ENCODE data around the gene ITGB2. TPM values are rescaled to one million over a fixed set of nuclear protein-coding genes. Genes with fewer than 3 reads are reported as not detected.

Gene ITGB2
- total RNA-seq (10 to 100 TPM; 19.1 to 46.5 (median 33.7) TPM), polyA plus RNA-seq (11.9 TPM)
- long read RNA-seq, donor 1, transcript ITGB2-201 (16 exons, 2,955 nt) = major isoform, 12 of 31 reads
- long read RNA-seq, donor 1, partial matches to known transcripts = 16 of 31 reads
- long read RNA-seq, donor 1, other reads (novel, unspliced or antisense) = 3 of 31 reads
- long read RNA-seq, donor 2, transcript ITGB2-201 (16 exons, 2,955 nt) = major isoform, 12 of 27 reads
- long read RNA-seq, donor 2, partial matches to known transcripts = 8 of 27 reads
- long read RNA-seq, donor 2, other reads (novel, unspliced or antisense) = 6 of 27 reads
- long read RNA-seq, donor 3, transcript ITGB2-201 (16 exons, 2,955 nt) = major isoform, 14 of 22 reads
- long read RNA-seq, donor 3, partial matches to known transcripts = 6 of 22 reads
- long read RNA-seq, donor 3, other reads (novel, unspliced or antisense) = 2 of 22 reads
- long read RNA-seq, donor 4, transcript ITGB2-201 (16 exons, 2,955 nt) = major isoform, 6 of 13 reads
- long read RNA-seq, donor 4, partial matches to known transcripts = 4 of 13 reads
- long read RNA-seq, donor 4, other reads (novel, unspliced or antisense) = 3 of 13 reads

DNA sequence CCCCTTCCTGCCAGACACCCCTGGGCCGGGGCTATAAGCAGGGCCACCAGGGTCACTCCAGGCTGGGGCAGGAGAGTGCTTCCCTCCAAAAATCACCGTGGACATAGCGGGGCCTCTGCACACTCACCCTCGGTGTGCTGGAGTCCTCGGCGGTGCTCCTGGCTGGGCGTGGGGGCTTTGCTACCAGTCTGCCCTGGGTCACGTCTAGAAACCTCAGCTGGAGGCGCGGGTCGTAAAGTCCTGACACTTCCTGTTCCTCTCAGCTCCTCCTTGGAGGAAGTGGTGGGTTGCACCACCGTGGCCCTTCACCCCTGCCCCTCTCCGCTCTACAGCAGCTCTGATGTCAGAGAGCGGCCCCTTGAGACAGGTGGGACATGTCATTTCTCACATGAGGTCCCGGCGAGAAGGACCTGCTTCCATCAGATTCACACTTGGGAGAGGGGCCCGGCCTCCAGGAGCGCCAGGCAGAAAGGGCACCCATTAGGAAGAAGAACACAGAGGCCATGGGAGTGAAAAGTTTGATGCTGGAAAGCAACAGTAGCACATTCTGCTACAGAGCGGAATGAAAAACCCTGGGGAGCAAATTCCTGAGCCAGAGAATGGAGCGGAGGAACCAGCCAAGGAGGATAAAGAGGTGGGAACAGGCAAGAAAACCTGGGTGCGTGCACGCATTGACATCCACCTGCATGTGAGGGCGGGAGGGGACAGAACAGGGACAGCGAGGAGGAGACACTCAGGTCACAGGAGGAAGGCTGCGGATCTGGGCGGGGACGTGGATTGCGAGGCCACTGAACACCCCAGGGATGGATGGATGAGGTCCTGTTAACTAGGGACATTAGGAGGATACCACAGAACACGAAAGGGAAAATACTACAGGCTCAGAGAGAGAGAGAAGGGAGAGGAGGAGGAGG, at the start of gene ITGB2:
Gene ITGB2, minus strand, starts transcription at position 206 of the 911 bp plus-strand sequence. CDS start 10,117 bp downstream, outside the sequence.
- H3K27ac ChIP-seq (ENCODE audit: low read length) = no peak within 1 kb of the TSS
- H3K4me1 ChIP-seq (ENCODE audit: control insufficient read depth, insufficient read depth, low read length) = no peaks in the 10 kb centered on the region
- peak; percentile 54 to 86 (median 83) for DNase-seq
- H3K4me3 ChIP-seq (ENCODE audit: low read length) = peak within 1 kb of the TSS; percentile 6
- WGBS = 44% methylated on average over 29 of the region's 29 CpGs
- H3K27me3 ChIP-seq (ENCODE audit: control insufficient read depth, insufficient read depth) = no peaks in the 10 kb centered on the region
- peak; percentile 63 to 66 for ATAC-seq
- no peaks in the 10 kb centered on the region for H3K9me3 ChIP-seq (ENCODE audit: control insufficient read depth, low read length)
- intact Hi-C loops (cut with DNase I) = no loop called here

DNA sequence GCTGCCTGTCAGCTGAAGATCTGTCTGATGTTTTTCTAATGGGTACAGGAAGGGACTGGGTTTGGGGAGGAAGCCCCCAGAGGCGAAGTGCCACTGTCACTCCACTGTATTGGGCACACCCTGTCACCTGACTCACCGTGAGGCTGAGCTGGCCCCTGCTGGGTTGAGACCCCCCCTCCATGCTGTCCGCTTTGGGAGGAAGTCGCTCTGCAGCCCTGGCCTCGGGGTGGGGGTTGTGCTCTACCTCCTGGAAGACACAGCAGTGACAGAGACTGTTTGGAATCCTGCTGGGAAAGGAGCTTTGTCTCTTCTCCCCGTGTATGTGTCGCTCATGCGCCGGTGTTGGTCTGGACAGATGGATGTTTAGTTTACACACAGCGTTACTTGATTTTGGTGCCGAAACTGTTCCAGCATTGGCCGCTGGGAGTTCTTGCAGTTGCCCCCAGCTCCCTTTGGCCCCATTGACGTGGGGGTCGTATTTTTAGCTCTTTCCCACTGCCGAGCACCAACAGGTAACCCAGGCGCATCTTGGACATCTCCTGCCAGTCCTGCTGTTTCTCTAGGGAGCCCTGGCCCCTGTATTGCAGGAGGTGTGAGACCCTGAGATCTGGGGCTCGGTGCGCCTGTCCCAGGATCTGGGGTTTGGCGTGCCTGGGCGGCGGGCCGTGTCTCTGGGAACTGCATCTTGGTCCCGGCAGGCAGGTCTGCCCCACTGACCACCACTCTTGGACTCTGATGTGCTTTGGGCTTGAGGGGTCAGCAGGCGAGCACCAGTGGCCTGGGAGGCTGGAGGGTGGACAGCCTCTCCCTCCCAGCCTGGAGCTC, 49.4 kb upstream of the ITGB2 start:
- H3K27me3 ChIP-seq (ENCODE audit: control insufficient read depth, insufficient read depth) = no peaks in the 10 kb centered on the region
- H3K4me1 ChIP-seq (ENCODE audit: control insufficient read depth, insufficient read depth, low read length) = no peaks in the 10 kb centered on the region
- DNase-seq = peak in 1 of 3 donors; percentile 34
- no peak overlapping the region for H3K4me3 ChIP-seq (ENCODE audit: low read length)
- ATAC-seq = no peak
- intact Hi-C loops (cut with DNase I) = loop anchor here in 1 of 4 donors (10.0 kb wide), 2 partner anchors 45 to 105 kb away; partner anchors contain the start of gene ADARB1
- H3K9me3 ChIP-seq (ENCODE audit: control insufficient read depth, low read length) = no peaks in the 10 kb centered on the region
- no peak overlapping the region for H3K27ac ChIP-seq (ENCODE audit: low read length)
- whole genome bisulfite sequencing = 76% methylated on average over 24 of the region's 24 CpGs

GRCh38 chr21:44969066-44969670, 48.5 kb upstream of the ITGB2 start:
- H3K9me3 ChIP-seq (ENCODE audit: control insufficient read depth, low read length) = no peaks in the 10 kb centered on the region
- no peaks in the 10 kb centered on the region for H3K4me1 ChIP-seq (ENCODE audit: control insufficient read depth, insufficient read depth, low read length)
- no peak overlapping the region for H3K27ac ChIP-seq (ENCODE audit: low read length)
- ATAC-seq (no peak), DNase-seq (peak in 1 of 3 donors; percentile 47)
- 84% methylated on average over 20 of the region's 20 CpGs for WGBS
- no peak overlapping the region for H3K4me3 ChIP-seq (ENCODE audit: low read length)
- intact Hi-C loops (cut with DNase I) = loop anchor here in 1 of 4 donors (10.0 kb wide), 2 partner anchors 46 to 106 kb away; partner anchors contain the start of gene ADARB1
- H3K27me3 ChIP-seq (ENCODE audit: control insufficient read depth, insufficient read depth) = no peaks in the 10 kb centered on the region

DNA sequence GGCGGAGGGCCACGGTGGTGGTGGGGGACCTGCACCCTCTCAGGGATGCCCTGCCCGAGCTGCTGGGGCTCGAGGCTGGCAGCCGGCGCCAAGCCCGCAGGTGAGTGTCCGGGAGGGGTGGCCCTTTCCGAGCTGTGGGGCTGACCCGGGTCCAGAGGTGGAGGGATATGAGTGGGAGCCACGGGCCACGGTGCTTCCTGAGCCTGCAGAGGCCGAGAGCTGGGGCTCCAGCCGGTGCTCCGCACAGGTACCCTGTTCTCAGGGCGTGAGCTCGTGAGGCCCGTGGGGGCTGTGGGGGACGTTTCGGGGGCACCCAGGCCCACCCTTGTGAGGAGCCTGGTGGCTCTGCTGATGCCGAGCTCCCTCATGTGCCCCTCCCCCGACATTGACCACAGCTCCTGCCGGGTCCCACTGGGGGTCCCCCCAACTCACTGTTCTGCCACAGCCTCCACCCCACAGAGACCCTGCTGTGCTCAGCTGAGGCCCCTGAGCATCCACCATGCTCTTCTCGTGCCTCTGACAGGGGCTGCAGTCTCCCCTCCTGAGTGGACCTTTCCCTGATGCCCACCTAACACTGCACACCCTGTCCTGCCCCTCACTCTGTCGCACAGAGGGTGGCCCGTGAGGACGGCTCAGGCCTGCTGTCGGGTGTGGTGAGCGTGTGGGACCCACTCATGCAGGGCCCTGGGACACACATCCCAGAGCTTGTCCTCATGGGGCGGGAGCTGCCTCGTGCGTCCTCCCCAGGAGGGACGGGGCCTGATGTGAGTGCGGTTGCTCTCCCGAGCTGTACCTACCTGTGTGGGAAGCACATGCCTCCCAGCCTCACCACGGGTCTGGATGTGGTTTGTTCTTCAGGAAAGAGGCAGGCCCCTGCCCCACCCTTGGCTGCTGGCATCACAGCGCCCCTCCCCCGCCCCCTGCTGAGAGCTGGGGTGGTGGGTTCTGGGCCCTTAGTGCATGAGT, 46.7 kb upstream of the ITGB2 start:
- no peaks in the 10 kb centered on the region for H3K27me3 ChIP-seq (ENCODE audit: control insufficient read depth, insufficient read depth)
- H3K4me3 ChIP-seq (ENCODE audit: low read length) = no peak overlapping the region
- WGBS = 82% methylated on average over 38 of the region's 38 CpGs
- H3K4me1 ChIP-seq (ENCODE audit: control insufficient read depth, insufficient read depth, low read length) = no peaks in the 10 kb centered on the region
- H3K9me3 ChIP-seq (ENCODE audit: control insufficient read depth, low read length) = no peaks in the 10 kb centered on the region
- intact Hi-C loops (cut with DNase I) = loop anchor here in 1 of 4 donors (10.0 kb wide), 2 partner anchors 47 to 107 kb away; partner anchors contain the start of gene ADARB1
- DNase-seq = peak in 2 of 3 donors; percentile 50 to 60
- H3K27ac ChIP-seq (ENCODE audit: low read length) = no peak overlapping the region
- ATAC-seq = peak; percentile 2 to 17

DNA sequence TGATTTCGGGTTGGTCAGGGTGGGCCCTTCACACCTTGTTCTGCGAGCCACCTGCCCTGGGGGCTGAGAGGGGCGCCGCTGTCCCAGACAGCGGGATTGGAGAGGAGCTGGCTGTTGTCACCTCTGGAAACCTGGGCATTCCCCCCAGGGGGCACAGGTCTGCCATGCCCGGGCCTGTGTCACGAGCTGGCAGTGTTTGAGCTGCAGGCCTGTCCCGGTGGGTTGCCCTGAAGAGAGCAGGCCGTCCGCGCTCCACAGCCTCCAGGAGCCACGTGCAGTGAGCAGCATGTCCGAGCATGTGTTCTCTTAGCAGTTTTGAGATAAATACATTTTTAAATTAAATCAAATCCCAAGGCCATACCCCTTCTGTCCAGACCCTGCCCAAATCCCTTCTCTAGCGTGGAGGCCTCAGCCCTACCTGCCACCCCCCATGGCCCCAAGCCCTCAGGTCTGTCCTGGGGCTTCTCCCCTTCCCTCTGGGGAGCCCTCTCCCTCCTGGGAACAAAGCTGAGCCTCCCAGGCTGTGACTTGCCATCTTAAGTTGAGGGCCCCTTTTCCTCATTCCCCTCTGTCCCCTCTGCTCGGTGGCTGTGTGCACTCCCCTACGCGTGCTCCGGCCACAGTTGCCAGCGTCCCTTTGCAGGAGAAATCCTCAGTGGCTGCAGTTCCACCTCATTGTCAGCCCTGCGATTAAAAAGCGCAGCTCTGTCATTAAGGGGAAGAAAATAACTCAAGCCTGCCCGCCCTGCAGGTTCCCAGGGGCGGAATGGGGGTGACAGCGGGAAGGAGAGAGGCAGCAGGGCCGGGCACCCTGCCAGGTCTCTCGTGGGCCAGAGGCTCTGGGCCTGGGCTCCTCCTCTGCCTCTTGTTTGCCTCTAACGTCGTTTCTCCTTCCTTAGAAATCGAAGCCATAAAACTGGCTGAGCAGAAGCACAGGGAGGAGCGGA, 45.7 kb upstream of the ITGB2 start:
- 47% methylated on average over 30 of the region's 30 CpGs for WGBS
- Histone ChIP-seq H3K27me3 (ENCODE audit: control insufficient read depth, insufficient read depth) (no peaks in the 10 kb centered on the region), H3K27ac (ENCODE audit: low read length) (no peak overlapping the region), H3K9me3 (ENCODE audit: control insufficient read depth, low read length) (no peaks in the 10 kb centered on the region), H3K4me1 (ENCODE audit: control insufficient read depth, insufficient read depth, low read length) (no peaks in the 10 kb centered on the region), H3K4me3 (ENCODE audit: low read length) (no peak overlapping the region)
- peak; percentile 74 to 93 (median 89) for DNase-seq
- intact Hi-C loops (cut with DNase I) = loop anchor here in 1 of 4 donors (10.0 kb wide), 2 partner anchors 48 to 108 kb away; partner anchors contain the start of gene ADARB1
- ATAC-seq = peak; percentile 42 to 48

DNA sequence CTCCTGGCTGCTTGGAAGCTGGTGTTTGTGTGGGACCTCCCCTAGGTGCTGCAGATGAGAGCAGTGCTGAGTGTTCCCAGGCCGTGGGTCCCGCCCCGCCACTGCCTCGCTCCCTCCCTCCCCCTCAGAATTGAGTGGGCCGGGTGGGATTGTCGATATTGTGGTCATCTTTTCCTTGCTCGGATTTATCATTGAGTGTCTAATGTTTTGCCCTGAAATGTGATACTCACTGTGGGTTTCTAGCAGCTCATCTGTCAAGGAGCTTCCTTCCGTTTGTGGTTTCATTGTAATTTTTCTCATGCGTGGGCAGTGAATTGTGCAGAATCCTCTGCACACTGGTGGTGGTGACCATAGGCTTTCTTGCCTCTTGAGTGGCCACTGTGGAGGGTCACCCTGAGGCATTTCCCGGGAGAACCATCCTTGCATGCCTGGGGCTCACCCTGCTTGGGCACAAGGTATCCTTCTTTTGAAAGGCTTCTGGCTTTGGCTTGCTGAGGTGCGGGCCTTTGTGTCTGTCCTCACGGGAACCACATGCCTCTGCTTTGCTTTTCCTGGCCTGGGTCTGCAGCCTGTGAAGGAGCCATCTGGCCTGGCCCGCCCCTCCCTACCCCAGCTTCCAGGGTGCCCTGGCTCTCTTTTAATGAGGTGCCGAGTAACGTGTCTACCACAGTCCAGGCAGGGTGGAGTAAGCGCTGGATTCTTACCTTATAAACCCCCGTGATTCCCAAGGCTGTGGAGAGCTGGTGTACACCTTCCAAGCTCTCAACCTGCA, 44.7 kb upstream of the ITGB2 start:
- Histone ChIP-seq H3K4me3 (ENCODE audit: low read length) (no peak overlapping the region), H3K27ac (ENCODE audit: low read length) (no peak overlapping the region), H3K27me3 (ENCODE audit: control insufficient read depth, insufficient read depth) (no peaks in the 10 kb centered on the region), H3K4me1 (ENCODE audit: control insufficient read depth, insufficient read depth, low read length) (no peaks in the 10 kb centered on the region), H3K9me3 (ENCODE audit: control insufficient read depth, low read length) (no peaks in the 10 kb centered on the region)
- WGBS = 85% methylated on average over 17 of the region's 17 CpGs
- intact Hi-C loops (cut with DNase I) = loop anchor here in 1 of 4 donors (10.0 kb wide), 2 partner anchors 49 to 109 kb away; partner anchors contain the start of gene ADARB1
- DNase-seq (peak; percentile 7 to 47 (median 43)), ATAC-seq (no peak)

DNA sequence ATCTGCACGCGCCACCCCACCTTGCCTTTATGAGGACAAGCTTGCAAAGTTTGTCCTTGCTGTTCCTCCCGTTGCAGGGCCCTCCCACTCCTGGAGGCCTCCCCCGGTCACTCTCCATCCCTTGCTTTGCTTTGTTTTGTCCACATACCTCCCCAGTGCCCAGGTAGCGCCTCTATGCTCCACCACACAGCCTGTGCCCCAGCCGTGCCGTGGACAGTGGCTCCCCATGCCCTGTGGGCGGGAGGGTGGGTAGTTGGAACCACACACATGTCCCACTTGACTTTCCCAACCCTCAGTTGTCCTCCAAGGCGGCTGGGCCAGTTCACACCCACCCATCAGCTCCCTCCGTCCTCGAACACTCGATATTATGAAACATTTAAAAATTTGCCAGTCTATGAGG, 43.7 kb upstream of the ITGB2 start:
- 88% methylated on average over 12 of the region's 12 CpGs for WGBS
- Histone ChIP-seq H3K9me3 (ENCODE audit: control insufficient read depth, low read length) (no peaks in the 10 kb centered on the region), H3K4me3 (ENCODE audit: low read length) (no peak overlapping the region), H3K27me3 (ENCODE audit: control insufficient read depth, insufficient read depth) (no peaks in the 10 kb centered on the region), H3K27ac (ENCODE audit: low read length) (no peak overlapping the region), H3K4me1 (ENCODE audit: control insufficient read depth, insufficient read depth, low read length) (peaks cover 5% of the 10 kb centered on the region)
- no peak for ATAC-seq
- DNase-seq = peak; percentile 10 to 49 (median 12)
- intact Hi-C loops (cut with DNase I) = loop anchor here in 1 of 4 donors (10.0 kb wide), 2 partner anchors 50 to 110 kb away; partner anchors contain the start of gene ADARB1
